BJ (cell line): ENCODE results near the gene UIMC1. TPM values are rescaled to one million over a fixed set of nuclear protein-coding genes. Genes with fewer than 3 reads are reported as not detected.
A peak's percentile ranks its signal among the peaks of the same experiment; 100 is the strongest.
"Not testable (repeated sequence)": the region's sequence is repeated elsewhere in the genome, so short reads cannot be mapped to it uniquely, and the experiment has no call there.

ENCODE experiments used
- CTCF ChIA-PET: fragments of 350-600 bp; formaldehyde crosslinking; extraction: SDS; loops from one replicate; lab custom pipeline; 2021; ENCODE audit warnings: antibody characterized with exemption, inconsistent platforms; lab: Yijun Ruan, JAX
- POLR2A ChIA-PET: fragments of 300-600 bp; sonication (Branson Sonifier 250); formaldehyde crosslinking; extraction: SDS; loops from one replicate; lab custom pipeline; 2021; ENCODE audit warnings: antibody characterized with exemption; lab: Charles Lee
- DNase-seq: peaks from one replicate; pipeline ENCODE4 v3.0.0-alpha.2; 2011; ENCODE audit warnings: low read depth
- H3K27me3 ChIP-seq: 2 replicates; pipeline ENCODE4 v1.6.0; 2011; ENCODE audit warnings: low read length; ENCODE audit not compliant: control insufficient read depth, insufficient read depth
- H3K36me3 ChIP-seq: 2 replicates; pipeline ENCODE4 v1.5.1; 2011; ENCODE audit warnings: low read length; ENCODE audit not compliant: control insufficient read depth, insufficient read depth
- H3K4me3 ChIP-seq: 2 replicates; pipeline ENCODE4 v1.5.1; 2011; ENCODE audit warnings: low read depth, mild to moderate bottlenecking, control low read depth, low read length
- polyA plus RNA-seq: library from polyadenylated mRNA; depleted of rRNA; stranded (reverse); fragments of >200 nt; gene quantifications from 2 replicates; pipeline ENCODE4 v1.2.3, GENCODE V29; 2011
- TF ChIP-seq, protein P1 (sequence below): IDR thresholded peaks from 2 replicates; pipeline ENCODE4 v1.5.1; 2011; ENCODE audit warnings: low read depth, mild to moderate bottlenecking, control low read depth, inconsistent platforms, low read length, moderate library complexity; ENCODE audit not compliant: insufficient read depth

The UIMC1 gene
- polyA plus RNA-seq, 1 experiment = 14.1 TPM

DNA sequence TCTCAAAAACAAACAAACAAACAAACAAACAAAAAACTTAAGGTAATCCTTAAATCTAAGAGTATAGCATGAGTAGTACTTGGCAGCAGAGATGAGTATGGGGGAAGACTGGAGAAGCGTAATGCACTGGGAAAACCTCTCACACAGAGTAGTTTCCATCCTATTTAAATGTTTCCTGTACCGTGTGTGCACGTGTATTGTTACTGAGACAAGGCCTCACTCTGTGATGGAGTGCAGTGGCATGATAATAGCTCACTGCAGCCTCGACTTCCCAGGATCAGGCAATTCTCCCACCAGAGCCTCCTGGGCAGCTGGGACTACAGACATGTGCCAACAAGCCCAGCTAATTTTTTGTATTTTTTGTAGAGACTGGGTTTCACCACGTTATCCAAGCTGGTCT, 2.9 kb downstream of the UIMC1 start:
- no peak for DNase-seq
- POLR2A ChIA-PET = no interaction called here
- TF ChIP-seq, protein P1, sequence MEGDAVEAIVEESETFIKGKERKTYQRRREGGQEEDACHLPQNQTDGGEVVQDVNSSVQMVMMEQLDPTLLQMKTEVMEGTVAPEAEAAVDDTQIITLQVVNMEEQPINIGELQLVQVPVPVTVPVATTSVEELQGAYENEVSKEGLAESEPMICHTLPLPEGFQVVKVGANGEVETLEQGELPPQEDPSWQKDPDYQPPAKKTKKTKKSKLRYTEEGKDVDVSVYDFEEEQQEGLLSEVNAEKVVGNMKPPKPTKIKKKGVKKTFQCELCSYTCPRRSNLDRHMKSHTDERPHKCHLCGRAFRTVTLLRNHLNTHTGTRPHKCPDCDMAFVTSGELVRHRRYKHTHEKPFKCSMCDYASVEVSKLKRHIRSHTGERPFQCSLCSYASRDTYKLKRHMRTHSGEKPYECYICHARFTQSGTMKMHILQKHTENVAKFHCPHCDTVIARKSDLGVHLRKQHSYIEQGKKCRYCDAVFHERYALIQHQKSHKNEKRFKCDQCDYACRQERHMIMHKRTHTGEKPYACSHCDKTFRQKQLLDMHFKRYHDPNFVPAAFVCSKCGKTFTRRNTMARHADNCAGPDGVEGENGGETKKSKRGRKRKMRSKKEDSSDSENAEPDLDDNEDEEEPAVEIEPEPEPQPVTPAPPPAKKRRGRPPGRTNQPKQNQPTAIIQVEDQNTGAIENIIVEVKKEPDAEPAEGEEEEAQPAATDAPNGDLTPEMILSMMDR = no peak
- Histone ChIP-seq H3K4me3 (no peak overlapping the region), H3K27me3 (no peaks in the 10 kb centered on the region), H3K36me3 (no peaks in the 10 kb centered on the region)
- CTCF ChIA-PET = interaction anchor here (1.0 kb wide), 1 partner anchor 344 kb away, joined by 3 read pairs; no protein-coding TSS in a partner anchor

DNA sequence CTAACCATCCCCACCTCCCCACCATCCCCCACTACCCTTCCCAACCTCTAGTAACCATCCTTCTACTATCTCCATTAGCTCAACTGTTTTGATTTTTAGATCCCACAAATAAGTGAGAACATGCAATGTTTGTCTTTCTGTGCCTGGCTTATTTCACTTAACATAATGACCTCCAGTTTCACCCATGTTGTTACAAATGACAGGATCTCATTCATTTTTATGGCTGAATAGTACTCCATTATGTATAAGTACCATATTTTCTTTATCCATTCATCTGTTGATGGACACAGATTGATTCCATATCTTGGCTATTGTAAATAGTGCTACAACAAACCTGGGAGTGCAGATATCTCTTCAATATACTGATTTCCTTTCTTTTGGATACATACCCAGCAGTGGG, 7.1 kb downstream of the UIMC1 start:
- DNase-seq, POLR2A ChIA-PET, CTCF ChIA-PET: not testable (repeated sequence)

DNA sequence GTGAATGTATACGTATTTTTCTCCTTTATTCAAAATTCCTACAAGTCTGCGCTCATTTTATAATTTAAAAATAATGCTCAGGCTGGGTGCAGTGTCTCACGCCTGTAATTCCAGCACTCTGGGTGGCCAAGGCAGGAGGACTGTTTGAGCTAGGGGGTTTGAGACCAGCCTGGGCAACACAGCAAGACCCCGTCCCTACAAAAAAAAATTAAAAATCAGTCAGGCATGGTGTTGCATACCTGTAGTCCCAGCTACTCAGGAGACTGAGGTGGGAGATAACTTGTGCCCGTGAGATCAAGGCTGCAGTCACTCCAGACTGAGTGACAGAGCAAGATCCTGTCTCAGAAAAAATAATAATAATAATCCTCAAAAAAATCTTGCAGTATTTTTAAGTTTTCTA, 7.8 kb downstream of the UIMC1 start:
- no peak for DNase-seq
- ChIA-PET POLR2A (no interaction called here), CTCF (no interaction called here)
- Histone ChIP-seq H3K27me3 (no peaks in the 10 kb centered on the region), H3K4me3 (no peak overlapping the region), H3K36me3 (no peaks in the 10 kb centered on the region)
- TF ChIP-seq, protein P1 = no peak

More for the DNA sequence above, 7.1 kb downstream of the UIMC1 start:
- H3K4me3 ChIP-seq, H3K36me3 ChIP-seq, H3K27me3 ChIP-seq: not testable (repeated sequence)

DNA sequence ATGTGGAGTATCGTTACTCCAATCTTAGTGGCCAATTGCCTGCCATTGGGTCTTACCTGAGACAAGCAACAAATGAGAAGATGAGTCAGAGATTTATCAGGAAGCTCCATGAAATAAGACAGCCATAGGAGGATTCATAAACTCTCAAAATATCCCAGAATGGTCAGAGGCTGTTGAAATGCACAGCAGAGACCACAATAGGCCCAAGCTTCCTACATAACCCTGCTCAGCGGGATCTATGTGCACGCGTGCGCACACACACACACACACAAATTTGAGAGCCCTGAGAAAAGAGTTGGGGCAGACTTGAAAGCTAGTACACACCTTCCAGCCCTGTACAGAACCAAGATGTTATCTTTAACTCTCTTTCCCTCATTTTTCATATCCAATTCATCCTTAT, 9.8 kb downstream of the UIMC1 start:
- POLR2A ChIA-PET = no interaction called here
- H3K36me3 ChIP-seq = no peaks in the 10 kb centered on the region
- CTCF ChIA-PET = interaction anchor here (1.5 kb wide), 1 partner anchor 9 kb away, joined by 11 read pairs; the partner anchor contains the start of gene UIMC1
- no peaks in the 10 kb centered on the region for H3K27me3 ChIP-seq
- DNase-seq = no peak
- TF ChIP-seq, protein P1 = no peak
- no peak overlapping the region for H3K4me3 ChIP-seq

DNA sequence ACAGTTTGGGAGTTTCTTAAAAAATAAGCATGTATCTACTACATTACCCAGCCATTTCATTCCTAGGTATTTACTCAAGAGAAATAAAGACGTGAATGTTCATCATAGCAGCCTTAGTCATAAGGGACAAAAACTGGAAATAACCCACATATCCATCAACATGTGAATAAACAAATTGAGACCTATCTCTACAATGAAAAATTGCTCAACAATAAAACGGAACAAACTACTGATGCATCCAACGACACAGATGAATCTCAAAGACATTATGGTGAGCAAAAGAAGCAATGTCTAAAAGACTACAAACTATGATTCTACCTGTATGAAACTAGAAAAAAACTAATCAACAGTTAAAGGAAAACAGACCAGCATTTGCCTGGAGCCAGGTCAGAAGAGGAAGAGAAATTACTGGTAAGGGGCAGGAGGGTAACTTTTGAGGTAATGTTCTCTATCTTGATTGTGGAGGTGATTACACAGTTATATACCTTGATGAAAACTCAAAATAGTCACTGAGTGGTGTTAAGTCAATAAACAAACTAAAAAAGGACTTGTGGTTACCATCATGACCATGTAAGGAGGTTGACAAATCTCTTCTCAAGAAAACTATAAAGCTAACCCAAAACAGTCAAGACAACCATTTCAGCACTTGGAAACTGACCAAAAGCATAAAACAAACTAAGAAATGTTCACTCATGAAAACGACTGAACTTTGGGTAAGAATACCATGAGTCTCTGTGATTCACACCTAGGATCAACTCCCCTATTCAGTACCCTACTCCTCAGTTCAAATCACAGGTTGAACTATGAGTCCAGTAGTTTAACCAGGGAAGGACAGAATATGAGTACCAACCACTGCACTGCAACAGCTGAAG, 10.4 kb downstream of the UIMC1 start:
- POLR2A ChIA-PET = interaction anchor here (0.5 kb wide), 1 partner anchor 601 kb away, joined by 6 read pairs; no protein-coding TSS in a partner anchor
- DNase-seq = peak; percentile 55
- CTCF ChIA-PET = interaction anchor here (1.5 kb wide), 1 partner anchor 10 kb away, joined by 11 read pairs; the partner anchor contains the start of gene UIMC1
- Histone ChIP-seq H3K27me3 (no peaks in the 10 kb centered on the region), H3K4me3 (no peak overlapping the region), H3K36me3 (no peaks in the 10 kb centered on the region)
- TF ChIP-seq, protein P1 = no peak
